ENCODE results near the gene MADCAM1.

GRCh38 chr19:508204-509150 is 12.2 kb downstream of the MADCAM1 start:
- TF ChIP-seq, protein P1, sequence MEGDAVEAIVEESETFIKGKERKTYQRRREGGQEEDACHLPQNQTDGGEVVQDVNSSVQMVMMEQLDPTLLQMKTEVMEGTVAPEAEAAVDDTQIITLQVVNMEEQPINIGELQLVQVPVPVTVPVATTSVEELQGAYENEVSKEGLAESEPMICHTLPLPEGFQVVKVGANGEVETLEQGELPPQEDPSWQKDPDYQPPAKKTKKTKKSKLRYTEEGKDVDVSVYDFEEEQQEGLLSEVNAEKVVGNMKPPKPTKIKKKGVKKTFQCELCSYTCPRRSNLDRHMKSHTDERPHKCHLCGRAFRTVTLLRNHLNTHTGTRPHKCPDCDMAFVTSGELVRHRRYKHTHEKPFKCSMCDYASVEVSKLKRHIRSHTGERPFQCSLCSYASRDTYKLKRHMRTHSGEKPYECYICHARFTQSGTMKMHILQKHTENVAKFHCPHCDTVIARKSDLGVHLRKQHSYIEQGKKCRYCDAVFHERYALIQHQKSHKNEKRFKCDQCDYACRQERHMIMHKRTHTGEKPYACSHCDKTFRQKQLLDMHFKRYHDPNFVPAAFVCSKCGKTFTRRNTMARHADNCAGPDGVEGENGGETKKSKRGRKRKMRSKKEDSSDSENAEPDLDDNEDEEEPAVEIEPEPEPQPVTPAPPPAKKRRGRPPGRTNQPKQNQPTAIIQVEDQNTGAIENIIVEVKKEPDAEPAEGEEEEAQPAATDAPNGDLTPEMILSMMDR (conservative IDR thresholded peaks at IDR 0.05; ENCODE audit: low read length), result no peak
- TF ChIP-seq EZH2phosphoT487 (IDR thresholded peaks at IDR 0.05; ENCODE audit: borderline replicate concordance), result no peak
